Fibroblast of skin of scalp (primary cell): Measurements from ENCODE around the gene SACS.
"Not testable (repeated sequence)": the region's sequence is repeated elsewhere in the genome, so short reads cannot be mapped to it uniquely, and the experiment has no call there.

ENCODE experiments used
- DNase-seq: peaks from one replicate; pipeline ENCODE4 v3.0.0-alpha.2; 2013

Gene SACS

GRCh38 chr13:23414682-23415081 lies 18.8 kb downstream of the SACS start:
- DNase-seq, result no peak

DNA sequence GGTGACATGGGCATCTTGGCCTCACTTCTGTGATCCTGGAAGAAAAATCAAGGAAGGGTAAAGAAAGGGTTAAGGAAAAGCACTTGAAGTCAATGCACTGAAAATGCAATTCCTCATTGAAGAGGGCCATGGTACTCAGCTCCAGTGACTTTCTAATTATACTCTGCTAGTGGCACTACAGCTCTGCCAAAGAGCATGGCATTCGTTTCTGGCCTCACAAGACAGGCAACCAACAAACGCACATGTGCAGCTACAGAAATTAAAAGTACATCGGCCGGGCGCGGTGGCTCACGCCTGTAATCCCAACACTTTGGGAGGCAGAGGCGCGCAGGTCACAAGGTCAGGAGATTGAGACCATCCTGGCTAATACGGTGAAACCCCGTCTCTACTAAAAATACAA lies 21.8 kb downstream of the SACS start:
- DNase-seq, result no peak

- DNase-seq, result no peak
These were observed 22.3 kb downstream of the SACS start for GRCh38 chr13:23411220-23411619.

DNA sequence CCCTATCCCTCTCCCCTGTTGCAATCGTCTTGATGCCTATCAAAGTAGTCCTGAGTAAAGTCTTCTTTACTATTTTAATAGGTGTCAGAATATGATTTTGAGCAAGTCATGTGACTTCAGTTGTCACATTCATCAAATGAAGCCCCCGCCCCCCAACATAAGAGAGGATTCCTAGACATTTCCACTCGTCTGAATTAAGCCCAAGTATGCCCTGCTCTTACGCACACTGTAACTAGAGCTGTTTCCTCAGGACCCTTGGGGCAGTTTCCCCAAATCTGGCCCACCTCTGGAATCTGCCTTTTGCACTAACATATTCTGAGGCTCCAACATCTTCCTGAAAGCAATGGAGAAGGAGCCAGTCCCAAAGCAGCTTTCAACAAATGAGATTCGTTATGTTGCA lies 25.5 kb downstream of the SACS start:
- DNase-seq, result no peak

DNA sequence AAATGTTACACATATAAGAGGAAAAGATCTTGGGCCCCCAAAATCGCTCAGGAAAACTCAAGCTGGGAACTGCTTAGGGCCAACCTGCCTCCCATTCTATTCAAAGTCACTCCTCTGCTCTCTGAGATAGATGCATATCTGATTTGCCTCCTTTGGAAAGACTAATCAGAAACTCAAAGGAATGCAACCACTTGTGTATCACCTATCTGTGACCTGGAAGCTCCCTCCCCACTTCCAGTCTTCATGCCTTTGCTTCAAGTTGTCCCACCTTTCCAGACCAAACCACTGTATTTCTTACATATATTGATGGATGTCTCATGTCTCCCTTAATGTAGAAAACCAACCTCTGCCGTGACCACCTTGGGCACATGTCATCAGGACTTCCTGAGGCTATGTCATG lies 32.3 kb downstream of the SACS start:
- DNase-seq, result not testable (repeated sequence)

DNA sequence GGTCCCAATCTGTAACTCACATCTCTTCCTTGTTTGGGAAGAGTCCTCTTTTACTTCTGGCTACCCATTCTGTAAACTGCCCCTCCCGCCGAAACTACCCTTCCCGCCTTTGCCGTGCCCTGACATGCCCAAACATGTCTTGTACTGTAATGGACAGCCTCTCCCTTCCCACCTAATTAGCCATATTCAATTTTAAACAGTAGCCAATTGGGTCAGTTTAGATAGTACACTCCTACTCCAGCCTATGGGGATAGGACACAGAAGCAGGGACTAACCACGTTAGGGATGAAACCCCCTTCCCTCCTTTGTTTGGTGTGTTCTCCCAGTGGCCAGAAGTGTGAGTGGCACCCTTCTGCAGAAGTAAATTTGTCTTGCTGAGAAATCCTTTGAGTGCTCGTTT lies 34.2 kb downstream of the SACS start:
- no peak for DNase-seq

DNA sequence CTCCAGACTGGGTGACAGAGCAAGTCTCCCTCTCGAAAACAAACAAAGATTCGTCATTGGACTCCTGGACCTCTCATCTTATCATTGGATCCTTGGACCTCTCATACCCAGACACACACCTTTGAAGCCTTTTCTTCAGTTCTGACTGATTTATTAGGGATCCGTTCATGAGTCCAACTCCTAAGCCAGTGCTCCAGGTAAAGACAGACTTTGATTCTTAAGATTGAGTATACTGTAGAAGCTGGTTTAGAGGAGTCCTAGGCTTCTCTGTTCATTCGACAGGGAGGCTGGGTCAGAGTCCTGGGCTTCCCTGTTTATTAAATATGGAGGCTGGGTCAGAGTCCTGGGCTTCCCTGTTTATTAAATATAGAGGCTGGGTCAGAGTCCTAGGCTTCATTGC lies 38.7 kb downstream of the SACS start:
- no peak for DNase-seq

DNA sequence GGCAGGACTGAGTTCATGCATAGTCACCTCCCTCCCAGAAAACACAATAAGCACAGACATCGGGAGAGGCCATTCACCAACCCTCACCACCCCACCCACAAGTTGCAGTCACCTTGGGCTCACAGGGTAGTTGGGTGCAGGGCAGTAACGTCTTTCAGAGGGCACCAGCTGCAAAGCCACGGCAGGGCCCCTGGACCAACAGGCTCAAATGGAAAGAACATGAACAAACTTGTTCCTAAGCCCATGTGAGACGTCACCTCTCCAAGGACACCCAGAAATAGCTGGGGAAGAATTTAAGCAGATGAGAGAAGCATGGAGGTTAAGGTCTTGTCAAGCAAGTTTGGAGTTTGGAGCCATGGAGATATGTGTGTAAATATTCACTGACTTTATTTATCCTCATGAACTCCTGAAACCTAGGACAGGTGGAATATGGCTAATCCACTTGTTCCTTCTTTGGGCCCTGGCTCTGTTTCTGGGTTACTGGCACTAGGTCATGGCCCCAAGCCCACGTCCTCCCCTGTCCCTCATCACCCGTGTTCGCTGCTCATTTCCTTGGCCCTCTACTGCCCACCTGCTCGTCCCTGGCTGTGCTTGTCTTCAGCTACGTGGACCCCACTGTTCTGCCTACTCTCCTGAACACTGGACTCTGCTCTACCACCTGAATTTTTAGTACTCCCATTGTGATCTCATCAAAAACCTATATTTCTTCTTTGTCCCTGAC lies 40.4 kb downstream of the SACS start:
- no peak for DNase-seq

- DNase-seq, result no peak
These were observed 41.2 kb downstream of the SACS start for GRCh38 chr13:23392313-23392712.

DNA sequence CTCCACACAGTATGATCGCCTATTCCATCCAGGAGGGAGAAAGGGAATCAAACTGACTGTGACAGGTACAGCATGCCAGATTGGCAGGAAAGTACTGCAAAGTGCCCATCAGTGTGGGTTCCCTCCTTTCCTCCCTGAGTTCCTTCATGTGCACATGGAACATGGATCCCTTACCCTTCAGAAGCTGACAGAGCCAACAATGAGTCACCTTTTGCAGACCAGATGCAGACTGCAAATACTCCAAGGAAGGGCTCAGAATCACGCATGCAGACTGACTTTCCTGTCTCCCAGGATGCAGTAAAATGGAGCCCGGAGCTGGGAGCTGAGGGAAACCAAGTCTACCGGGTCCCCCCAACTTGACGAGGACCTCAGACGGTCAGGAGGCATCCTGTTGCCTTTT lies 41.8 kb downstream of the SACS start:
- peak; percentile 19 for DNase-seq

DNA sequence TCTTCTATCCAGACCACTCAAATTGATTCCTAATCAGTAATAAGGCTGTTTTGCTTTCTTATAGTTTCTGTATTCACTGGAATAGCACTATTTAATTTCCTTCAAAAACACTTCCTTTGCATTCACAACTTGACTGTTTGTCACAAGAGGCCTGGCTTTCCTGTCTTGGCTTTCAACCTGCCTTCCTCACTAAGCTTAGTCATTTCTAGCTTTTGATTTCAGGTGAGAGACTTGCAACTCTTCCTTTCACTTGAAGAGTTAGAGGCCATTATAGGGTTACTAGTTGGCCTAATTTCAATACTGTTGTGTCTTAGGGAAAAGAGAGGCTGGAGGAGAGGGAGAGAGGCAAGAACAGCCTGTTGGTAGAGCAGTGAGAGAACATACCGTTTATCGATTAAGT lies 47.0 kb downstream of the SACS start:
- no peak for DNase-seq

GRCh38 chr13:23385931-23386330 lies 47.6 kb downstream of the SACS start:
- DNase-seq, result no peak

DNA sequence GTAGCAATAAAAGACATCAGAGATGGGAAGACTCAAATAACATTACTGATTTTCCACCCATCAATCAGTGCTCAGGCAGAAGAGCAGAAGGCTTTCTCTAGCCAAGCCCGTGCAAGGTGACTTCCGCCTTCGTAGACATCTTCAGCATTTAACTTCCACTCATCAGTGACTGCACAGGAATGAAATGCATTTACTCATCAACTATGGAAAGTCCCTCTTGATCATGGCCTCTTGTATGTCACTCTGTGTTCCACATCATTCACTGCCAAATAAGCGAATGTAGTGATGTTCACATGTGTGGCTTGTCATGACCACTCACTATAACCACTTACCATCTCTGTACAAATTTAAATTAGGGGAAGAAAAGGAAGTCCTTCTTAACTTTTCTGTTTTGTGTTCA lies 49.4 kb downstream of the SACS start:
- DNase-seq, result peak; percentile 68

GRCh38 chr13:23383151-23383550 lies 50.4 kb downstream of the SACS start:
- DNase-seq, result no peak

DNA sequence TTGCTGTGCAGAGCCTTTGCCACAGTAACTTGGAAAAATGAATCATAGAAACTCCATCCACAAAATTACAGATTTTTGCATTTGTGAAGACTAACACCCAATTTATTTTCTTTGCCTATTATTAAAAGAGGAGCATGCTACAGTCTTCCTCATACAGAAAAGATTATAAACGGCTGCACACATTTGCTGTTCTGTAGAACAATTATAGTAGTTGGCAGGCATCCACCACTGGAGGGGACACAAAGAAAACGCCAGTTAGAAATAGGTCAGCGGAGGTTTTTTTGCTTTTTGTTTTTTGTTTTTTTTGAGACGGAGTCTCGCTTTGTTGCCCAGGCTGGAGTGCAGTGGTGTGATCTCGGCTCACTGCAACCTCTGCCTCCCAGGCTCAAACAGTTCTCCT lies 51.6 kb downstream of the SACS start:
- peak; percentile 35 for DNase-seq

GRCh38 chr13:23380534-23380933 lies 53.0 kb downstream of the SACS start:
- peak; percentile 75 for DNase-seq

DNA sequence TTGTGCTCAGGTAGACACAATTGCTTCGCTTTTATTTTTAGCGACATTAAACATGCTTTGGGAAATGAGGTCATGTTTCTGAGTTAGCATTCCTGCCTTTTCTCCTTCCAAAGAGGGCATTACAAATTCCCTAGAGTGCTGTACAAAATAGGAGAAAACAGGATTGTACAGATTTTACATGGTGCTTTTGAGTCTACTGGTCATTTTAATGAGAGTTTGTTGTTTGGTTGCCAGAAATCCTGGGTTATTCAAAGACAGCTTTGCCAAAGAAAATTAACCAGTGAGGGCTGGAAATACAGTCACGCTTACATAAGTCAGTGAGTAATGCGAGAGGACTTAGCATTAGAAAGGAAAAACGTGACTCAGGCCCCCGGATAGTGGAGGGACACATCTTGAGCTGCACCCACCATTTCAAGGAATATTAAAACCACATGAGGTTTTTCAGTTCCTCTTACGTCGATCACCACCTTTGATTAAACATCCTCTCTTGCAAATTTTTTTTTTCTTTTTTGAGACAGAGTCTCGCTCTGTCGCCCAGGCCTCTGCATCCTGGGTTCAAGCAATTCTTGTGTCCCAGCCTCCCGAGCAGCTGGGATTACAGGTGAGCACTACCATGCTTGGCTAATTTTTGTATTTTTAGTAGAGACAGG lies 55.4 kb downstream of the SACS start:
- DNase-seq, result peak; percentile 99

DNA sequence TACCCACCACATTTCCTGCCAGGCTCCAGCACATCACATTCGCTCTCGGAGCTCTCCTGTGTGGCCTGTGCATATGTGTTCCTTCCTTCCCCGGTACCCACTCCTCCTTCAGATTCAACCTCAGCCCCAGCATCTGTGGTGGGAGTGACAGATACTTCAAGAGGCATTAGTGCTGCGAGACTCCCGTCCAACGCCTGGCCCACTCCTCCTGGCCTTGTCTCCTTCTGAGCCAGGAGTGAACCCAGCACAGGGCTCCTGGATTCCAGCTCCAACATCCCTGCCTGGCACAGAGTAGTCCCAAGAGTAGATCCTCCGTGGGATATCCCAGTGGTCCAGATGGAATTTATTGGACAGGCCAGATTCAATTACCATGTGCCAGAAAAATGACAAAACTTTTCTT lies 55.9 kb downstream of the SACS start:
- DNase-seq, result no peak

DNA sequence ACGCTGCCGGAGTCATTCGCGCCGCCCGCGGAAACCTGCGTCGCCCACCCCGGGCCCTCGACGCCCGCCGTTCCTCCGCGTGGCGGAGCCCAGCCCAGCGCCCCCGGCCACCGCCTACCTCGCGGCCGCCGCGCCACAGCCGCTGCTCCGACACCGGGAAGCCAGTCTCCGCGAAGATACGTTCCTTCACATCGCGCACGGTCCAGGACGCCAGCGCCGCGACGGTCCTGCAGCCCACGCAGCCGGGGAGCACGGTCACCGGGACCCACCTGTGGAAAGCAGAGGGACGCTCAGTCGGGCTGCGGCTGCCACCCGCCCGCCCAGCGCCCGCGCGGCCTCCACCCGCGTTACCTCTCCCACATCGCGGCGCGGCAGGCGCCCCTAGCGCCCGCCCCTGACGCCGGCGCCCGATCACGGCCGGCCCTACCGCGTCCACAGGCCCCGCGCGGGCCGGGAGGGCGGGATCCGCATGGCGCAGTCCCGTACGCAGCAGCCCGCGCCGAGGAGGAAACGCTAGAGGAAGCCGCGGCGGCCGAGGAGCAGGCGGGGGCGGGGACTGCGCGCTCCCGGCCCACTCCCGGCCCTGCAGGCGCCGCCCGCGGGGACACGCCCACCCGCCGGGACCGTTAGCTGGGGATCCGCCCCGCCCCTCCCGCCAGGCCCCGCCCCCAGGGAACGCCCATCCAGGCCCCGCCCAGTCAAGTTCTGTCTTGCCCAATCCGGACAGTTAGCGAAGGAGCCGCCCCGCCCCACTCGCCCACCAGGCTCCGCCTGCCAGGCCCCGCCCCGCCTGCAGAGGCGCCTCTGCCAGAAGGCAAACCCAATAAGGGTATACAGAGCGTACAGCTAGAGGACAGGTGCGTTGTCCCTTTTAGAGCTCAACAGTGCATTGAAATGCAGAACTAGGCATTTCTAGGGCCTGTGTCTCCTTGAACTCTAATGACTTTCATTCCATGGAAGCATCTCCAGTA lies 58.2 kb downstream of the SACS start:
- DNase-seq, result peak; percentile 96

DNA sequence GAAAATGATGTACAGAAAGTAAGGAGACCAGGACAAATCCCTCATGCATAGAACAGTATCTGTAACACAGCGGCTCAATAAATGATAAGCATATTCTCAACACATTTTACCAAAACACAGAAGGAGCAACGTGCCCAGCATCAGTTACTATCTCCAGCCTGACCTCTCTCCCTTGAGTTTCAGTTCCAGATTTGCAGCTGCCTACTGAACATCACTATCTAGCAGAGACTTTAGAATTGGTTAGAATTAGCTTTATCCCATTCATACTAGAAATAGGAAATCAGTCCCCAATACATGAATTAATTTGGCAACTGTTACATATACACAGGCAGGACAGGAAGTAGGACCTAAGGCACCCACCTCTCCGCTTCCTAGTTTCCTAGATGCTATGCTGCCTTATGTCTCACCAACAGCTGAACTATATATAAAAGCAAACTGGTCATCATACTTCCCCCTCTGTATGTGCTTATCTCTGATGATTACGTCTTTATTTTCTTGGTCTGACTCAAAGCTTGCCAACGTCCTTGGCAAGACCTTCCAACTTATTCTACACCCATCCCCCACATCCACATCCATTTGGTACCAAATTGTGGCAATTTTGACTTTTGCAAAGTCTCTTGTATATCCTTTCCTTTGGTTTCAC lies 61.1 kb downstream of the SACS start:
- DNase-seq, result peak; percentile 19

DNA sequence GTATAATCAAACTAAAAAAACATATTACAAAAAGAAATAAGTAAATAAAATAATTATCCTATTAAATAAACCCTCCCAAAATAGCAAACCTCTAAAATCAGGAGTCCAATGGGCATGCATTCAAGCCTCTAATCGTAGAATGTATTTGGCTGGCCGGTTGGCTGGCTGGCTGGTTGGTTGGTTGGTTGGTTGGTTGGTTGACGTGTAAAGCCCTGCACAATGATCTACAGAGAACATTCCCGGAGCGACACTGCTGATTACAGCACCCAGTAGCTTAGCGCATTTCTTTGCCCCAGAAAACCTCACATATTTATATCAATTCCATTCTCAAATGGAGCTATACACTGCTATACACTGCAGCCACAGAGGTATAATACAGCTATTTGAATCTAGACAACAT lies 65.6 kb downstream of the SACS start:
- DNase-seq, result no peak

DNA sequence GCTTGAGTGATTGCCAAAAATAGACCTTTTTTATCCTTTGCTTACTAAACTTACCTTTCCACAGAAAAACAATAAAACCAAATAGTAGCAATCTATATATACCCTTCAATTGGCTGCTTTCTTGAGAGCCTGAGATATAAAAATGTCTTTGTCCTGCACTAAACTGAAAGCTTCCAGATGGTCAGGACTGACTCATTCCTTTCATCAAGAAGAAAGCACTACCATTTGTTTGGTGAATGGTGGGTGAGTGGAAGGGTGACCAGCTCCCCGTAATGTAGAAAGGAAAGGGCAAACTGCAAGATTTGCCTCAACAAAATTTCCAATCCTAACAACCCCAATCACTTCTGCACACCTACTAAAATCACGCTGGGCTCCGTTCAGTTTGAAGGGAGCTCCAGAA lies 67.8 kb downstream of the SACS start:
- DNase-seq, result no peak

DNA sequence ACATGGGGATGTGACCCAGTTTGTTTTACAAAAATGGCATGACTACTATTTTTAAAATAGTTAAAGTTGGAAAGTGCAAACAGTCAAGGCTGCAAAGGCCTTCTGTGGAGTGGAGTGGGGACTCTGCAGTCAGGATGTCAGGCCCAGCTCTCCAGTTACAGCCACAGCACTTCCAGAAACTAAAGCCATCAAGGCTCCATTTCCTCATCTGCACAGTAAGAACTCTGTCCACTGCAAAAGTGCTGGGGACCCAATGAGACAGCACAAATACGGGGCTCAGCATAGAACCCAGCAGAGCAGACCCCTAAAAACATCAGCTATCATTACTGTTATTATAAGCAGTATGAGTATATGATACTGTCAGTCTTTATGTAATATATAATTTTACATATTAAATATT lies 73.6 kb downstream of the SACS start:
- DNase-seq, result no peak
